Measurements from ENCODE around the gene CYP1B1.
A peak's percentile ranks its signal among the peaks of the same experiment; 100 is the strongest.
"Not testable (repeated sequence)": the region's sequence is repeated elsewhere in the genome, so short reads cannot be mapped to it uniquely, and the experiment has no call there.

The CYP1B1 gene

GRCh38 chr2:38098421-38099098 is 22.6 kb upstream of the CYP1B1 start:
- DNase-seq (ENCODE audit: low read depth) = no peak

- DNase-seq (ENCODE audit: low read depth) = no peak
These were observed 22.0 kb upstream of the CYP1B1 start for GRCh38 chr2:38097988-38098385.

- DNase-seq (ENCODE audit: low read depth) = no peak
These were observed 21.5 kb upstream of the CYP1B1 start for GRCh38 chr2:38097258-38097987.

- DNase-seq (ENCODE audit: low read depth) = no peak
These were observed 20.3 kb upstream of the CYP1B1 start for GRCh38 chr2:38095996-38096861.

GRCh38 chr2:38095079-38095995 is 19.4 kb upstream of the CYP1B1 start:
- DNase-seq (ENCODE audit: low read depth) = no peak

GRCh38 chr2:38093527-38094165 is 17.7 kb upstream of the CYP1B1 start:
- no peak for DNase-seq (ENCODE audit: low read depth)

GRCh38 chr2:38092196-38092902 is 16.4 kb upstream of the CYP1B1 start:
- peak; percentile 34 for DNase-seq (ENCODE audit: low read depth)

GRCh38 chr2:38091760-38092159 is 15.8 kb upstream of the CYP1B1 start:
- no peak for DNase-seq (ENCODE audit: low read depth)

- DNase-seq (ENCODE audit: low read depth) = no peak
These were observed 15.0 kb upstream of the CYP1B1 start for GRCh38 chr2:38090928-38091327.

- not testable (repeated sequence) for DNase-seq (ENCODE audit: low read depth)
These were observed 14.3 kb upstream of the CYP1B1 start for GRCh38 chr2:38090212-38090611.

- DNase-seq (ENCODE audit: low read depth) = not testable (repeated sequence)
These were observed 10.2 kb upstream of the CYP1B1 start for GRCh38 chr2:38085998-38086698.

GRCh38 chr2:38084556-38084955 is 8.6 kb upstream of the CYP1B1 start:
- not testable (repeated sequence) for DNase-seq (ENCODE audit: low read depth)

GRCh38 chr2:38082727-38083126 is 6.8 kb upstream of the CYP1B1 start:
- not testable (repeated sequence) for DNase-seq (ENCODE audit: low read depth)

GRCh38 chr2:38080346-38080745 is 4.4 kb upstream of the CYP1B1 start:
- no peak for DNase-seq (ENCODE audit: low read depth)

GRCh38 chr2:38079116-38080052 is 3.4 kb upstream of the CYP1B1 start:
- no peak for DNase-seq (ENCODE audit: low read depth)

- no peak for DNase-seq (ENCODE audit: low read depth)
These were observed 1.4 kb upstream of the CYP1B1 start for GRCh38 chr2:38077431-38077769.

- peak; percentile 34 for DNase-seq (ENCODE audit: low read depth)
These were observed 919 bp upstream of the CYP1B1 start for GRCh38 chr2:38076710-38077430.

GRCh38 chr2:38076152-38076709 is 280 bp upstream of the CYP1B1 start:
- peak; percentile 40 for DNase-seq (ENCODE audit: low read depth)

All from HS-5 (cell line).